Body of pancreas (tissue), 4 donors: Measurements from ENCODE around the gene GPR141.

Experiments
- CTCF ChIP-seq, 7 experiments: fragments of 450-650 bp in 4 of 7; fragments of 200-600 bp in 3 of 7; sonication (generic) in 3 of 7; IDR thresholded peaks; one replicate each; pipeline ENCODE4 v1.5.1; 2016 to 2019; ENCODE audit warnings: antibody characterized with exemption in 7 of 7
- POLR2A ChIP-seq, 3 donors: fragments of 450-650 bp; IDR thresholded peaks; one replicate each; pipeline ENCODE4 v1.6.1; 2016; ENCODE audit warnings: antibody characterized with exemption in 3 of 3, mild to moderate bottlenecking in 2 of 3

GRCh38 chr7:37674531-37674930 is 9.0 kb upstream of the GPR141 start:
- TF ChIP-seq CTCF (IDR thresholded peaks at IDR 0.05) (no peak), POLR2A (IDR thresholded peaks at IDR 0.05) (no peak)
